Gastroesophageal sphincter (tissue), 3 donors: Measurements from ENCODE around the gene STMN1.

Source experiments
- POLR2A ChIP-seq, 2 donors: fragments of 450-650 bp; IDR thresholded peaks; one replicate each; pipeline ENCODE4 v1.6.1; 2017; ENCODE audit warnings: antibody characterized with exemption in 2 of 2, mild to moderate bottlenecking in 2 of 2, moderate library complexity in 1 of 2
- POLR2AphosphoS5 ChIP-seq: sonication (generic); formaldehyde crosslinking; IDR thresholded peaks from one replicate; pipeline ENCODE4 v1.6.1; 2017; ENCODE audit warnings: antibody characterized with exemption
- TF ChIP-seq, protein P1 (sequence below), 4 experiments: fragments of 200-600 bp in 2 of 4; fragments of 450-650 bp in 2 of 4; sonication (generic) in 1 of 4; IDR thresholded peaks; one replicate each; pipeline ENCODE4 v1.5.1; 2017 to 2019; ENCODE audit warnings: antibody characterized with exemption in 4 of 4, mild to moderate bottlenecking in 2 of 4, moderate library complexity in 2 of 4

GRCh38 chr1:25909040-25909439, 2.8 kb upstream of the STMN1 start:
- TF ChIP-seq POLR2AphosphoS5 (no peak), POLR2A (IDR thresholded peaks at IDR 0.05) (no peak)
- TF ChIP-seq, protein P1, sequence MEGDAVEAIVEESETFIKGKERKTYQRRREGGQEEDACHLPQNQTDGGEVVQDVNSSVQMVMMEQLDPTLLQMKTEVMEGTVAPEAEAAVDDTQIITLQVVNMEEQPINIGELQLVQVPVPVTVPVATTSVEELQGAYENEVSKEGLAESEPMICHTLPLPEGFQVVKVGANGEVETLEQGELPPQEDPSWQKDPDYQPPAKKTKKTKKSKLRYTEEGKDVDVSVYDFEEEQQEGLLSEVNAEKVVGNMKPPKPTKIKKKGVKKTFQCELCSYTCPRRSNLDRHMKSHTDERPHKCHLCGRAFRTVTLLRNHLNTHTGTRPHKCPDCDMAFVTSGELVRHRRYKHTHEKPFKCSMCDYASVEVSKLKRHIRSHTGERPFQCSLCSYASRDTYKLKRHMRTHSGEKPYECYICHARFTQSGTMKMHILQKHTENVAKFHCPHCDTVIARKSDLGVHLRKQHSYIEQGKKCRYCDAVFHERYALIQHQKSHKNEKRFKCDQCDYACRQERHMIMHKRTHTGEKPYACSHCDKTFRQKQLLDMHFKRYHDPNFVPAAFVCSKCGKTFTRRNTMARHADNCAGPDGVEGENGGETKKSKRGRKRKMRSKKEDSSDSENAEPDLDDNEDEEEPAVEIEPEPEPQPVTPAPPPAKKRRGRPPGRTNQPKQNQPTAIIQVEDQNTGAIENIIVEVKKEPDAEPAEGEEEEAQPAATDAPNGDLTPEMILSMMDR (IDR thresholded peaks at IDR 0.05): no peak
